NK-92 (cell line): Measurements from ENCODE around the gene BPIFB6.

Experiments used
- DNase-seq: peaks from one replicate; lab custom pipeline; 2025; ENCODE audit not compliant: unreplicated experiment; lab: John Stamatoyannopoulos, UW

BPIFB6 gene

DNA sequence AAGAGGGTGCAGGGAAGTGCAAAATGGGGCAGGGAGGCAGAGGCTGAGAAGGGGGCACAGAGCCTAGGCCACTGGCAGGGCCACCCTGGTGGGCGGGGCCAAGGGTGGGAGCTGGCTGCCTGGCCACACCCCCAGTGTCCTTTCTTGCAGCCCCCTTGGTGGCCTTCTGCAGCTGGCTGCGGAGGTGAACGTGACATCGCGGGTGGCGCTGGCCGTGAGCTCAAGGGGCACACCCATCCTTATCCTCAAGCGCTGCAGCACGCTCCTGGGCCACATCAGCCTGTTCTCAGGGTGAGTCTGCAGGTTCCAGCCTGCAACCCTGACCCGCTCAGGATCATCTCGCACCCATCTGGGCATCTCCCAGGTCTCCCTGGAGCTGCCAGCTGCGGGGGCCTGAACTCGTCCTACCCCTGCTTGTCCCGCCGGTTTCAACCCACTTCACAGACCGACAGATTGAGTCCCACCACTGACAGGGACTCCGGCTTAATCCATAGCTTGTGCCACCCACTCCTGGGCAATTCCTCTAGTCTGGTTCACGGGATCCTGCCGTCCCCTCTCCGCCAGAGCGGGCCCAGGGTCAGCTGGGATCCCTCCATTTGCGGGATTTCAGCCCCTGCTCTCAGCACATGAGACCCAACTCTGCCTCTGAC is 28.4 kb downstream of the BPIFB6 start:
- DNase-seq, result no peak

DNA sequence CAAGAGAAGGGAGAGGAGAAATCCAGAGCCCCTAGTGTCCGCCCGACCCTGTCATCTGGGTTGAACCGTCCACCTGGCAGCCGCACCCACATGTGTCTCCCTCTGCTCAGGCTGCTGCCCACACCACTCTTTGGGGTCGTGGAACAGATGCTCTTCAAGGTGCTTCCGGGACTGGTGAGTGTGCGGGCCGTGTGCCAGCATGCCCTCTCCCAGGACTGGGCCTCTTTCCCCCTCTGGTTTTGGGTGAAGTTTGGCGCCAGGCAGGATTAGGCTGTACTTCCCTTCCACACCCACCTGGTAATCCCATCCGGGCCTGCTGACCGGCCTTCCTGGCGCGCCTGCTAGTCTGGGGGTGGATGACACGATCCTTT is 30.2 kb downstream of the BPIFB6 start:
- DNase-seq, result no peak

DNA sequence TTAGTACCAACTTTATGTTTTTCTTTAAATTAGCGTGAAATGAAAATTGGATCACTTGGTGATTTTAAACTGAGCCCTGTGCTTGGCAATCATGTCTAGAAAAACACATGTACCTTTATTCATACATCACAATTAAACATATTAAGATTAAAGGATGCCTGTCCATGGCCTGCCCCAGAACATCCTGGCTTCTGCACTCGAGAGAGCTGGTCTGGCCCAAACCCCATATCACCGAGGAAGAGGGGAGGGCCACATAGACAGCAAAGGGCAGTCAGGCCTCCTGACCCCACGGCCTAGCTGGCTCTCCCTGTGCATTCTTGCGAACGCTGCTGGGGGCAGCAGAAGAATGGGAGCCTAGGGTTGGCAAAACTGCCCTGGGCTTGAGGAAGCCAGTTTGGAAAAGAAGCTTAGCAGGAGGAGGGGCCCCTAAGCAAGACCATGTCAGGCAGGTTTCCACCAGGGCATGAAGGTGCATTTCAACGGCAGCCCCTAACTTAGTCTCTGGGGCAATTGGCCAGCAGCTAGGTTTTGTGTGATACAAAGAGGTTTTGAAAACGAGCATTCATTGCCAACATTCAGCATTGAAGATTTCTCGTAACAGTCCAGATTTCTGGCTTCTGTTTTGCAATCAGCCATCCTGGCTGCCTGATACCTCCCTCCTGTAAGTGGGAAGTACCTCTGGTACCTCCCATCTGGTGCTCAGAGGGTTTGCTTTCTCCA is 30.8 kb downstream of the BPIFB6 start:
- DNase-seq, result no peak

DNA sequence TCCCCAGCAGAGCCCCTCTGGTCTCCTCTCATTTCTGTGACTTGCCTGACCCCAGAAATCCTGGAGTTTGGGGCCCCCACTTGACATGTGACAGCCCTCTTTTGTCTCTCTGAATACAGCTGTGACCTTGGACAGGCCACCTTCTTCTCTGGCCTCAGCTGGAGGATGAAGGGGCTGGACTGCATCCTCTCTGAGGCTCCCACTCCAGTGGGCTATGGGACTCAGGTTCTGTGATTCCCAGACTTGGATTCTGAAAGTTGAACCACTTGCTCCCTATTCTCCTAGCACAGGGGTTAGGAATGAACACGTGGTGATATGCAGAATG is 31.3 kb downstream of the BPIFB6 start:
- no peak for DNase-seq

DNA sequence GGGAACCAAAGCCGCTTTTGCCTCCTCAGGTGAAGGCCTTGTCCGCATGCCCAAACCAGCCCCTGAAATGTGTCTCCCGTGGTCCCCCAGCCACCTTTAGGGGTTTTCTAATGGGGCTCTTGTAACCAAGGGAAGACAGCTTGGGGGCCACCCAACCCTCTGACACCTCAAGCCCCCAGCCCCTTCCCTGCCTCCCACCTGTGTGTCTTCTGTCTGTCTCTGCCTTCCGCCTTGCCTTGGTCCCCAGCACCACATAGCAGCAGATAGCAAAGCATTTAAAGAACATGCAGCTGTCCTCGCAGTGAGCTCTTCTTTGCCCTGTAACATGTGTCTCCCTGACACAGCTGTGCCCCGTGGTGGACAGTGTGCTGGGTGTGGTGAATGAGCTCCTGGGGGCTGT is 31.8 kb downstream of the BPIFB6 start:
- DNase-seq, result no peak

DNA sequence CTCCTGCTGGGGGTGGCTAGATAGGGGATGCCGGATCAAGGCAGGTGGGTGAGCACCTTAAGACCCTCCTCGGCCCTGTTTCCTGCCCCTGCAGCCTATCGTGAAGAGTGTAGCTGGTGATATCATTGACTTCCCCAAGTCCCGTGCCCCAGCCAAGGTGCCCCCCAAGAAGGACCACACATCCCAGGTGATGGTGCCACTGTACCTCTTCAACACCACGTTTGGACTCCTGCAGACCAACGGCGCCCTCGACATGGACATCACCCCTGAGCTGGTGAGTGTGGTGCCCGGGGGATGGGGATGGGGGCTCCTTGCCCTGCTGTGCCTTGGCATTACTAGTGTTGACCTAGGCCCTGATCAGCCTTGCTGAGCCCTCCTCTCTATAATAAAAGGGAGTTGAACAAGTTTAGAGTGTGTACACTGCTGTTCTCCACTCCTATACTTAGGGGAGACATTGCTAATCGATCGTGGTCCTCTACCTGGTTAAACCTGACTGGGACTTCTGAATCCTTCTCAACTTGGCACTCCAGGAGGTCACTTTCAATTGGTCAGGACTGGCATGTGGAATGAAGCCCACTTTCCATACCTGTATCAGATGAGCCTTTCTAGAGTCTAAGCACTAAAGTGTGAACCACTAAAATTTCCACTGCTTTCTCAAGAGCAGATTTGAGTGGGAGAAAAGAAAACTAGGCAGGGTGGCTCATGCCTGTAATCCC is 33.3 kb downstream of the BPIFB6 start:
- no peak for DNase-seq

DNA sequence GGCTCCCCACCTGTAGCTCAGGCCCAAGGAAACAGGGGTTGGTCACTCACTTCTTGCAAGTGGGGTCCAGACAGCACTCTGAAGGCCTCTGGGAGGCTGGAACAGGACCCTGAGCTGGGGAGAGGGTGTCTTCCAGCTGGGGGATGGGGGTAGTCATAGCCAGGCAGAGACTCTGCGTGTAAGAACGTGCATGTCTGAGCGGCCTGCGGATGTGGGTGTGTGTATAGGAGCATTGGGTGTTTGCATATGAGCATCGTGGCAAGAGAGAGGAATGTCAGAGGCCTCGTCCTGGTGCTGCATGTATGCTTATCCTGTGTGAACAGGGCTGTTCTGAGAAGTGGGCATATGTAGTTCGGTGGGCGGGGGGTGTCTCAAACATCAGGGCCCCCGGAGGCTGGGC is 34.3 kb downstream of the BPIFB6 start:
- no peak for DNase-seq

DNA sequence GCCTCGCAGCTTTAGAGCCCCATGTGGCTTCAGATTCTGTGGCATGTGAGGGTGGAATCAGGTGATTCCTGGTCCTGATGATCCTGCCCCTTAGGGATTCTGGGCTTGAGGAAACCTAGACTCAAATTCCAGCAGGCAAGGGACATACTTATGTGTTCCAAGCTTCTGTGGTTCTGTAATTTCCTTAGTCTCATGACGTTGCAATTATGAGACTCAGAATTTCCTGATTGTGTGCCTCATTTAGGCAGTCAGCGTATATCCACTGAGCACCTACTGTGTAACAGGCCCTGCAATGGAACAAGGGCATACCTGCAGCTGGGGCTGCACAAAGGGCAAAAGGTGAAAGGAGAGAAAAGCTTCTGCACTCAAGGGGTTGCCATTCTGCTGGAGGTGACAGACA is 36.4 kb downstream of the BPIFB6 start:
- no peak for DNase-seq

DNA sequence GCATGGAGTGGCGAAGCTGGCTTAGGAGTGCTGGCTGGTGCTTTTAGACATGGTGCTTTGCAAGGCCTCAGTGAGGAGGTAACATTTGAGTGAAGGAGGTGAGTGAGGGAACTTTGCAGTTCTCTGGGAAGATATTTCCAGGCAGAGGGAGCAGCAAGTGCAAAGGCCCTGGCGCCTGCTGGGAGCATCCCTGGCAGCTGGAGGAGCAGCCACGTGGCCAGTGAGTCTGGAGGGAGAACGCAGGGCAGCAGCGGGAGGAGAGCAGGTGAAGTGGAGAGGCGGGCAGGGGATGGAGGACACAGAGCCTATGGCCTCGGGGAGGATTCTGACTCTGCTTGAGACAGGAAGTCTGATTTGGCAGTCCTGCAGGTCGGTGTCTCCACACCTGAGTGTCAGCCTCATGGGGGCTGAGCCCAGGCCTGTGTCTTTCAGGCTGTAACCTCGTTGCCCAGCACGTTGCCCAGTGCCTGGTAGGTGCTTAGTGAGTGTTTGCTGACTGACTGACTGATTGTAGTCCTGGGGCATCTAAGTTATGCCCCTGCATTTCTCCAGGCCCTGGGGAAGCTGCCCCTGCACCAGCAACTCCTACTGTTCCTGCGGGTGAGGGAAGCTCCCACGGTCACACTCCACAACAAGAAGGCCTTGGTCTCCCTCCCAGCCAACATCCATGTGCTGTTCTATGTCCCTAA is 36.9 kb downstream of the BPIFB6 start:
- DNase-seq, result no peak

DNA sequence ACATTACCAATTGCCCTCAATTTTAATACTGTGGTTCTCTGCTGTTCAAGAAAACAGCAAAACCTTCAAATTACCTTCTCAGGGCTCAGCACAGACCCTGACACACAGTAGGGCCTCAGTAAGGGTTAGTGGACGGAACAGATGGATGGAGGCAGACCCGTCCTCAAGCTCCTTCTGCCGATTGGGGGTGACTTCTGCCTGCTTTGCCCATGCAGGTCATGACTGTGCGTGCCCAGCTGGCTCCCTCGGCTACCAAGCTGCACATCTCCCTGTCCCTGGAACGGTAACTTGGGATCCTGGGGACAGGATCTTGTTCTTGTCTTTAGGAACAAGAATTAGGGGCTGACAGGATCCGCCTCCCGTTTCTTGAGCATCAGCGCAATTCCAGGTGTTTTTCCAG is 38.2 kb downstream of the BPIFB6 start:
- DNase-seq, result no peak

DNA sequence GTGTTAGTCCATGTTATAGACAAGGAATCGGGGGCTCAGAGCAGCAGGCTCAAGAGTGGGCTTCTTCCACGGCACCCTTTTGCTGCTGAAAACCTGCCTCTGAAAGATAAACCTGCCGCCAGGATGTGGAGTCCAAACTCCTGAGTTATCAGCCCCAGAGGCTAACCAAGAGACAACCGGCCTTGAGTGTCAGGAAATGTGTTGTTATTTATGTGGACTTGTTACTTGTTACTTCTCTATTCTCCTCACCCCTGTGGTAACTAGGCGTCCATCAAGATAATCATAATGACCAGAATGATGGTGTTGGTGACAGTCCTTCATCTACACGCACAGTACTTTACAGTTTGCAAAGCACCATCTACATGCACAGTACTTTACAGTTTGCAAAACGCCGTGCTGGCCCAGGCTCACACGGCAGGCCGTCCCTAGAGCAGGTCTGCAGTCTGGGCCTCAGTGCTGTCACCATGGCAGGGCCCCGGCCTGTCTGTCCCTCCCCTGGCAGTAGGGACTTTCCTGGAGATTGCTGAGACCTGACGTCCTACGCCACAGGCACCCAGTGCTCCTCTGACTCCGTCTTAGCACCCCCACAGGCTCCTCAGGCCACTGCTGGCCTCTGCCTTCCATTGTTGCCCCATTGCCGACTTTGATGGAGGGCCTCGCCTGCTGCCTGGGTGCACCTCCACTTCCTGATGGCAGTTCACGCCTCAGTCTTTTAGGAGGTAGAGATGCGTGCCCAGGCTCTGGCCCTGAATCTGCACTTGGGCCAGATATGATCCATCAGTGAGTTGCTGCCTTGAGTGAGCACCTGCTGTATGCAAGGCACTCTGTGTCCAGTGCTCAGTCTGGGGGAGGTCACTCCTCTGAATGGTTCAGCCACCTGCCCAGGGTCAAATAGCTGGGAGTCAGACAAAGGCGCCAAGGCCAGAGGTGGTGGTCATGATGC is 38.9 kb downstream of the BPIFB6 start:
- DNase-seq, result no peak

DNA sequence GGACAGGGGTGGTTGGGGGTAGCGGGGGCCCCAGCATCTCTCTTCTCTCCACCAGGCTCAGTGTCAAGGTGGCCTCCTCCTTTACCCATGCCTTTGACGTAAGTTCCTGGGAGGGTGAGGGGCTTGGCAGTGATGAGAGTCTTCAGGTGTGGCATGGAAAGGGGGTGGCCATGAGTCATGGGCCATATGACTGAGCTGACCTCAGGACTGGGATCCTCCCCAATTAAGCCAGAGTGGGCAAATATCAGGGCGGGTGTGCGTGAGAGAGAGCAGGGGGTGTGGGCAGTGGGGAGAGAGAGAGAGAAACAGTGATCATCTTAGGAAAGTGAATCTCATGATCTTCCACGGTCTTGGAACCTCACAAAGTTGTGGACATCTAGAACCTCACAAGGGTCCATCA is 39.8 kb downstream of the BPIFB6 start:
- no peak for DNase-seq

DNA sequence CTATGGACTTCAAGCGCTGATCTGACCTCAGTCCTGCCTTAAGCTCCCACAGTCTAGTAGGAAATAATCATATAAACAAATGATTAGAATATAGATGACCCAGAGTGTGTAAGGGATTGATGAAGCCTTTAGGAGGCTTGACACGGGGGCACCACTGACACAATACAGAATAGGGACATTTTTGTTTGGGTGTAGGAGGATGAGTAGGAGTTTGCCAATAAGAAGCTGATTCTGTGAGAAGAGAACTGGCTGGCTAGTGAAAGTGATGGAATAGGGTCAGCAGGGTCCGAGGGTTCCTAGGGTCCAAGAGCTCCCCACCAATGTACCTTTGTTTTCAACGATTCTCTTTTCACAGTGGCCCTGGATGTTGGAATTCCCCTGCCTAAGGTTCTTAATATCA is 40.9 kb downstream of the BPIFB6 start:
- no peak for DNase-seq

DNA sequence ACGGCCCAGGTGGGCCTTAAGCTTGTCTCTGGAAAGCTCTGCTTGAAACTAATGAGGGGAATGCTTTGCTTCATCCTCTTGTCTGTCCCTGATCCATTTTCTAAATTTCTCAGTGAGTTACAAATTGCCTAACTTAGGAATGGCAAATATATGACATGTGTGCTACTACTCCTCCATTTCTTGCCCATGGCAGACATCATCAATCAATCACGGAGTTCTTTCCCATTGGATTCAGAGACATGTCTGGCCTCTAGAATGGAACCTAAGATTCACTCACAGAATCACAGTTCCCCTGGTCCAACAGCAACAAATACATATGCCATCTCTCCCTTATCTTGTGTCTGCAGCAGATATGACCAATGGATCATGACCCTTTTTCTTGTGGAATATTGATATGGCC is 41.4 kb downstream of the BPIFB6 start:
- DNase-seq, result no peak

DNA sequence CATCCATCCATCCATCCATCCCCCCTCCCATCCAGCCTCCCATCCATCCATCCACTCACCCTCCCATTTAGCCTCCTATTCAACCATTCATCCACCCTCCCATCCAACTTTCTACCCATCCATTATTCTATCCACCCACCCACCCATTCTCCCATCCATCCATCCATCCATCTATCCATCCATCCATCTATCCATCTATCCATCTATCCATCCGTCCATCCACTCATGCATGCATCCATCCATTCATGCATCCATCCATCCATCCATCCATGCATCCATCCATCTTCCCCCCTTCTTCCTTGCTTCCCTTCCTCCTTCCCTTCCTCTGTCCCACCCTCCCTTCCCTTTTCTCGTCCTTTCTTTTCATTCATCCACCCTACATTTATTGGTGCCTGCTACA is 43.2 kb downstream of the BPIFB6 start:
- no peak for DNase-seq

DNA sequence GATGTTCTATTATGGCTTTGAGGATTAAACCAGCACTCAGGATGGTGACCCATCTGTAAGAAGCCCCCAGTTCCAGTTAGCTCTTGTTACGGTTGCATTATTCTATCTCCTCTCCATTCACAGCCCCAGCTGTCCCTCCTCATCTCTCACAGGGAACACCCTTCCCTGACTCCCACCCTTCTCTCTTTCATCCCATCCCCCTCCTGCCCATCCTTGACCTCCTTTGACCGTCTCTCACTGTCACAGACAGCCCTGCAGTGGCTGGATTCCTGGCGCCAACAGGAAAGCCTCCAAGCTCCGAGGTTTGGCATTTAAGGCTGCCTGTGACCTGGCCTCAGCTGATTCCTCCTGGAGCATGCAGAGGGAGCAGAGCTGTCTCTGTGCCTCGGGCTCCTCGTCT is 43.8 kb downstream of the BPIFB6 start:
- no peak for DNase-seq

DNA sequence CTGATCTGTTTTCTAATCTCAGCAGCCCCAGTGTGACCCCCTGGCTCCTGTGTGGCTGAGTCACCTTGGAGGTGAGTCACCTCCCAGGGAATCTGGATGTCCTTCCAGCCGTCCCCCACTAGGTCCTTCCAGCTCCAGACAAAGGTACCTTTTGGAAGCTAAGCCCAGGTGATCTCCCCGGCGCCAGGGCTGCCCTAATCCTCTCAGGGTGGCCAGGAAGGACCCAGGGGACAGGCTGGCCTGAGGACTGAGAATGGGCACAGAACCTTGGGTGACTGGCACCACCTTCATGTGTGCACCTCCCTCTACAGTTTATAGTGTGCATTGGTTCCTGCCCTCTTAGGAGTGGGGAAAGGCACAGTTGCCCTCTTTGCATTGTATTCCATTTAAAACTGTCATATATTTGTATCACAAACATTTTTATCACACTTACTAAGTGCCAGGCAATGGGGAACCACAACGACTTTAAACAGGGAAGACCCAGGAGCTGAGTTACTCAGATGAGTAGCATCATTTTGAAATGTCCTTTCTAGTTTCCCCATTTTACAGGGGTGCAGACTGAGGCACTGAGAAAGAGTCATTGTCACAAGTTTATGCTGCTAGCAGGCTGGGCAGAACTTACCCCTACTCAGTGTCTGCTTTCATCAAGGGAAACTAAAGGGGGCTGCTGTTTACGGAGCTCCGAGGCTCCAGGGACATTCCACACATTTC is 45.4 kb downstream of the BPIFB6 start:
- DNase-seq, result no peak

DNA sequence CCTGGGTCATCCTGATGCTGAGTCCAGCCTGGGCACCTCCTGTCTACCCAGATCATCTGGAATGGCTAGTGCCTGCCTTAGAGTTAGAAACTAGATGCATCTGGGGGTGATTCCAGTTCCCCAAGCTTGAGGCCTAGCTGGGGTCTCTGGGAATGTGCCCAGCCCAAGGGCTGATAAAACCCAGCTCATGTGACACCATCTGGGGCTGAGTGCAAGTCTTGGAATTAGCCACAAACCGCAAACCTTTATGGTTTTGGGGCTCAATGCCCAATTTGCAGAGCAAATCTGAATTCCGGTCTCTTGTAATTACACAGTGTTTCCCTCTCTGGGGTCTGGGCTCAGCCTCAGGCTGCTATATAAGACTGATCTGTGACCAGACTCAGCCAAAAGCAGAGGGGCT is 47.8 kb downstream of the BPIFB6 start, which contains the start of gene BPIFB4:
BPIFB4 (plus strand) TSS at position 385 of the 400 bp plus-strand sequence. CDS start 1,884 bp downstream, outside the sequence.
- no peak for DNase-seq

DNA sequence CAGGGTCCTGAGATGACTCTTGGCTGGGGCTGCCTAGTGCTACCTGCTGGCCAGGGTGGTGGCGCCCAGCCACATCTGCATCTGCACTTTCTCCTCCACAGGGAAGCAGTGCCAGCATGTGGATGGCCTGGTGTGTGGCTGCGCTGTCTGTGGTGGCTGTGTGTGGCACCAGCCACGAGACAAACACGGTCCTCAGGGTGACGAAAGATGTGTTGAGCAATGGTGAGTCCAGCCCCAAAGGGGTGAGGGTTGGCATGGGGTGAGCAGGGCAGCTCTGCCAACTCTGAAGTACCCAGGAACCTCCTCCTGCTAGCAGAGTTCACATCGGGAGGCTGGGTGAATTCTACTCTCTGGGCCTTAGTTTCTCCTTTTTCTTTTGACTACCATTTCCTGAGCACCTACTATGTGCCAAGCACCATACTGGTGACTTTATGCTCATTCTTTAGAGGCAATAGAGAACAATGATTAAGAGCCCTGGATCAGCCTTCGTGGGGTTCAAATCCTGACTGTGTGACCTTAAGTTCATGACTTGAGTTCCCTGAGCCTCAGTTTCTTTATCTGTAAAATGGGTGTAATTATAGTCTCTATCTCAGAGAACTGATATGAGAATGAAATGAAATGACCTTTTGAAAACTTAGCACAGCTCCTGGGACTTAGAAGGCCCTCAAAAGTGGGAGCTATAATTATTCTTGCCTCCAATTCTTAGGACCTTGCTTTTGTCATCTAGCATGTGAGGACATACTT is 50.1 kb downstream of the BPIFB6 start:
- no peak for DNase-seq
